GM21723 (cell line): ENCODE measurements around the gene CD47.

Source experiments
- ATAC-seq: cut with Tn5 transposase; IDR thresholded peaks from one replicate; pipeline ENCODE4 v1.9.1; 2021; ENCODE audit warnings: mild to moderate bottlenecking, moderate library complexity; ENCODE audit not compliant: unreplicated experiment

Gene CD47

DNA sequence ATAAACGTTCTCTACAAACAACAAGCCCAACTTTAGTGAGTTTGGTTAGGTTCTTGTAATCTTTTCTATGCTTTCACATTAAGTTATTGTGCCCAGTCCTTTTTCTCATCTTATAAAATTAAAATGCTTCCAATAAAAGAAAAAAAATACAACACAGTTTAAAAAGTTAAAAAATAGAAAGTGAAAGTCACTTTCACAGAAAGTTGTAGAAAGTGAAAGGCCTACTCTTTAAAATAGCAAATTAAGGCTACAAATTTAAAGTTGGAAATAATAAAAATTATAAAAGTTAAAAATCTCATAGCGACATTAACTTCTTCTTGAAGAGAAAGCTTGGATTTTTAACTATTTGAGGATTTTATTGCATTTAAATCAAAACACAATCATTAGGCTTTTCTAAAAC lies 35.9 kb downstream of the CD47 start:
- no peak for ATAC-seq

- ATAC-seq = no peak
Measured at GRCh38 chr3:108053483-108053882, 37.3 kb downstream of the CD47 start.

DNA sequence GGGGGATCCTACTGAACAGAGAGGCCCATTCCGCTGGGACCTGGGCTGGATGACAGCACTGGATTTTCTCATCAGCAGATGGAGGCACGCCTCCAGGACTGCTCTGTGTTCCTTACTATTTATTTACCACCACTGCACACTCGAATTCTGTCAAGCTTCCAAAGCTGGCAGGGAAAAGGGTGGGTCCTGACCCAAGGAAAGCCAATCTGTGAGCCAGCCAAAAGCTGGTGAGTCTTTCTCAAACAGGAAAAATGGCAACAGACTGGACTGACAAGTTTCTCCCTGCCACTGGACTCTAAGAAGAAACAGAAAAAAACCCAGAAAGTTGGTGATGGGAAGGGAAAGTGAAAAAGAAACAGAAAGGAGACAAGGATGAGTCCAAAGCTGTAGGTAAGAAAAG lies 37.8 kb downstream of the CD47 start:
- ATAC-seq = no peak

GRCh38 chr3:108051005-108051404 lies 39.8 kb downstream of the CD47 start:
- ATAC-seq = no peak

DNA sequence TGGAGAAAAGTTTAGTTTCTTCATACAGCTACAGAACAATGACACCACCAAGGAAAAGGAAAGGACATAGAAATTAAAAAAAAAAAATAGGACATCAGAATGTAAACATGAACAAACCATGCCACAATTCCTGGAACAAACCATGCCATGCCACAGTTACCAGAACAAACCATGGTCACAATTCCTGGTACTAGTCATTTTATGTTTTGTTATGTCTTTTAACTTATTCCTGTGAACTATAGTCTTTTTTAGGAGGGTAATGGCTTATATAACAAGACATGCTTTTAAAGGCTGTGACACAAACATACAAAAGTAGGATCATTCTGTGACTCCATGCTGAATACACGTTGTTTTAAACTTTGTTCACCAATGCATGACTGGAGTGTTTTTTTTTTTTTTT lies 42.8 kb downstream of the CD47 start:
- ATAC-seq = no peak

DNA sequence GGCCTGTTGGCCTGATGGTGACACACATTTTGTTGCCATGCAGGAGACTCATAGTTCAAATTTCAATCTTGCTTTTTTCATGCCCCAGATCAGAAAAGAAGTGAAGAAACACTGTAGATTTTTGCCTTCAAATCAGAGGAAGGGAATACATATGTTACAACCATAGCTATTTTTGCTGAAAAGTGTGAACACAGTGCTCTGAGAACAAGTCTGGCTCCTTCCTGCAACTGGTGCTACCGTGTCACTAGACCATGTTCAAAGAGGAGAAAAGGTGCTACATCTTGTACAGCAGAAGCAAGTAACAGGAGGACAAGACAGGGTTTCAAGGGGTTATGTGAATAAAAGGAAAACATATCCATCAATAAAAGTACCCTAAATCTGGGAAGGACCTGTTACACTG lies 44.6 kb downstream of the CD47 start:
- no peak for ATAC-seq

- ATAC-seq = no peak
Measured at GRCh38 chr3:108044699-108045098, 46.1 kb downstream of the CD47 start.

GRCh38 chr3:108042300-108042699 lies 48.5 kb downstream of the CD47 start:
- ATAC-seq = no peak

DNA sequence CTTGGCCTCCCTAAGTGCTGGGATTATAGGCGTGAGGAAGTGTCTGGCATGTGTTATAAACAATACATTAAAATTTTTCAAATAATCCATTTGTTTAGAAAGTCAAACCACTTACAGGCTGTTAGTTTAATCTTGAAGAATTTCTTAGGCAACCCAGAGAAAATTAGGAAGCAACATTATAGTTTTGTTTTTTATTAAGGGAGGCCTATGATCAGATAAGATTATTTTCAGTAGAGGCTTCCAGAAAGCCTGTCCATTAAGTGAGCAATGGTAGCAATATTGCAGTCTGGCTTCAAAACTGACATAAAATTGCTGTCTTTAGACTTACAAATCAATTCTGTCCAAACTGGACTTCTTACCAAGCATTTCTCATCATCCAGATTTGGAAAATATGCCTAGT lies 49.6 kb downstream of the CD47 start:
- no peak for ATAC-seq

GRCh38 chr3:108037770-108038169 lies 53.1 kb downstream of the CD47 start:
- no peak for ATAC-seq

DNA sequence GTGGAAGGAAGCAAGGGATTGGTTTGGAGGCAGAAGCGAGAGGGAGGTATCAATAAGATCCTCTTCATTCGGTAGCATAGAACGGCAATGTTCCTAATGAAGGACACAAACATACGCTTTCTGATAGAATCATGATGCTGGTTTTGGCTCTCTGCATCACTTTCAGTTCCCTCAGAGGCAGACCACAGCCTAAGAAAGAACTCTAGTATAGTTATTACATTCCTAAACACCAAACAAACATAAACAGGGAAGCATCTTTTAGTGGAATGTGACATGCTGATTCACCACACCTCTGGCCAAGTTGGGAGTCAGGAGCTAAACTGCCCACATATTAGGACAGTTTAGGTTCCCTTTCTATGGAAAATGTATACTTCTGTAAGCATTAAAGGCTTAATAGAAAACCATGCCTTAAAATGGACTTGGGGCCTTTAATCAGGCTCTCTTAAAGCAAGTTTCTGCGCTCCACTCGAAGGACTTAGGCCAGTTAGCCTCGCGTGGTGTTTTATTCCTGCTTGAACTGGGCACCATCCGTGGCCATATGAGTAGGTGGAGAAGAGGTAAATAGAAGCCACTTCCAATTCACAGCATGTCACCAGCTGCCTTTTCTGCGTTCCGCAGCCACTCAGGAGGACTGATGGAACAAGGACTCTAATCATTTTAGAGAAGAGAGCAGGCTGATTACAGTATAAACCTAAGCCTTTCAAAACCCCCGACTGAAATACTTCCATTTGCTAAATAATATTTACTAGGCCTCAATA lies 53.7 kb downstream of the CD47 start:
- ATAC-seq = no peak

GRCh38 chr3:108036401-108036800 lies 54.4 kb downstream of the CD47 start:
- ATAC-seq = no peak

DNA sequence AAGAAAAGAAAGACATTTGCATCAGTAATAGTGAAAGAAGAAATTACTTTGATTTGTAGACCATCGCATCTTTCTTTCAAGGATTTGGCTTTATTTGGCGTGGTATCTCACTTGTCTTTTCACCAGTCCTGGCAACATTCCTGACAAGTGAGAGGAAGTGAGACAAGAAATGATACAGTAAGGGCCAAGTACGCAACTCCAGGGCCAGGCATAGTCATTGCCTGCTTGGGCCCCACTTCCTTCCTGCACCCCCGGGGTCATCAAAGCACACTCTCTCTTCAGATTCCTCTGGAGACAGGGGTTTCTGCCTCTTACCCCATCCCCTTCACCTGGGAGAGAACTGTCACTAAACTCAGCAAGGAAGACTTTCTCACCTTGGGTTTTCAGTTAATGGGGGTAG lies 55.1 kb downstream of the CD47 start:
- no peak for ATAC-seq

DNA sequence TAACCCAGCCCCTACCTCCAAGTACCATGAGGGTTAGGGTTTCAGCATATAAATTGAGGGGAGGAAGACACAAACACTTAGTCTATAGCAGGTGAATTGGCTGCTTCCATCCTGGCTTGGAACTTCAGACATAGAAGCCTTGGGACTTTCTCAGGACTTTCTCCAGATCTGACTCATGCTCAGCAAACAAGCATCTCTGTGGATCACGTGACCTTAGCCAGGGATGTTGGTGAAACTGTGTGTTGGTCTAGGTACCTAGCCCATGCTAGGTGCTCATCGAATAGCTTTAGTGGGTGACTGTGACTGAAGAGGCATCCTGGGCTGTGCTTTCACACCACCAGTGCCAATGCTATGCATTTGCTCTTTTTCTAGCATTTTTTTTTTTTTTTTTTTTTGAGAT lies 58.9 kb downstream of the CD47 start:
- ATAC-seq = no peak

DNA sequence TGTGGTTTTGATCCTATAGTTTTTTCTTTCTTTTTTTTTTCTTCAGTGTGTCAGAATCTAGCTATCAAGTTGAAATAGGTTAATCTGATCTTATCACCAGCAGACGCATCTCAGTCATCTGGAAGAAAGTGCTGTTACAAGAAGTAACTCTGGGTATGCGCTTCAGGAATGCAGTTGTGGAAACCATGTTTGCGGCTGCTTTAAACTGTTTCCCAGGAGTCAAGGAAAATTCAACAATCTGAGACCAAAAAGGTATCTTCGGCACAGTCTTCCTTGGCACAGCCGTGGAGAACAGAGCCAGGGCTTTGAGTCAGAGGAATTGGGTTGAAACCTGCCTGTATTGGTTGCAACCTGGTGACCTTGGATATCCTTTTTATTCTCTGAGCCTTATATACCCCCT lies 59.9 kb downstream of the CD47 start:
- no peak for ATAC-seq

DNA sequence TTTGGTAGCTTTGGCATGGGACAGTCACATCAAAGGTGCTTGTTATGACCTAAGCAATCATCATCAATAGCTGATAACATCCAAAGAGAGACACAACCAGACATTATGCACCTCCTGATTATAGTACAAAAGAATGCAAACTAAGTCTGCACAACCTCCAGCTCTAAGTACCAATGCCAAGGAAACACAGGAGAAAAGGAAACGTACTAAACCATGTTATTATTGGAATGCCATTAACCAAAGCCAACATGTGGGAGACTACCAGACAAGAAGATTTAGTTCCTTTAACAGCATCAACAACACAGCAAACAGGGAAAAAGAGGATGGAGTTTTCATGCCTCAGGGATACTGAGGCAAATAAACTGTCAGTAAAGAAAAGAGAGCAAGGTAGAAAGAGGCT lies 61.4 kb downstream of the CD47 start:
- ATAC-seq = no peak

DNA sequence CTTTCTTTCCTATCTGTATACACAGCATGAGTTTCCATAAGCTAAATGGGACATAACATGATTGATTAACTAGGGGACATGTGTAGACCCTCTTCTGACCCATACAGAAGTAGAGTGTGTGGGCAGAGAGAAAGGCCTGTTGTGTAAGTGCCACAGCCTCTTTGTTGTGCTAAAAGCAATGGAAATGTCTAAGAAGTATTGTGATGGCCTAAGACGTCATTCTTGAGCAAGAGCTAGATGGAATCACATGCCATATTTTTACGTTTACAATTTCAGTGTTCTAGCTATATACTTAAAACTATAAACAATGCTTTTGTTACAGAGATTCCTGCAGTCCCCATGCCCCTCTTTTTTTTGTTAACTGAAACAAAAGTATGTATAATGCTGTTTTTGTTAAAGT lies 61.9 kb downstream of the CD47 start:
- no peak for ATAC-seq

DNA sequence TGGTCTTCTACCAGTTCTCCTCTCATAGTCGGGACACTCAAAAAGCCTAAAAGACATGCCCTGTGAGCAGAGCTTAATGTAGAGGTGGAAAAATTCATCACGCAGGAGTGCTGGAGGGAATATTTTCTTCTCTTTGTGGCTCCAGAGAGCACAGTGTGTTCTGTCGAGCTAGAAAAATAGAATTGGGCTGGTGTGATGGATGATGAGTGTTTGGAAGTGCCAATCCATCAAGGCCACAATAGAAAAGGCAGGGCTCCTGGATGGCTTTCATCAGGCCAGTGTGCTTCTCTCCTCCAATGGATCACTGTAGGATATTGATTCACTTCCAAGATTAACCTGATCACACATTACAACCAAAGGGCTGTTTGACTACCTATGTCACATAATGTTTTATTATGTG lies 65.7 kb downstream of the CD47 start:
- no peak for ATAC-seq

DNA sequence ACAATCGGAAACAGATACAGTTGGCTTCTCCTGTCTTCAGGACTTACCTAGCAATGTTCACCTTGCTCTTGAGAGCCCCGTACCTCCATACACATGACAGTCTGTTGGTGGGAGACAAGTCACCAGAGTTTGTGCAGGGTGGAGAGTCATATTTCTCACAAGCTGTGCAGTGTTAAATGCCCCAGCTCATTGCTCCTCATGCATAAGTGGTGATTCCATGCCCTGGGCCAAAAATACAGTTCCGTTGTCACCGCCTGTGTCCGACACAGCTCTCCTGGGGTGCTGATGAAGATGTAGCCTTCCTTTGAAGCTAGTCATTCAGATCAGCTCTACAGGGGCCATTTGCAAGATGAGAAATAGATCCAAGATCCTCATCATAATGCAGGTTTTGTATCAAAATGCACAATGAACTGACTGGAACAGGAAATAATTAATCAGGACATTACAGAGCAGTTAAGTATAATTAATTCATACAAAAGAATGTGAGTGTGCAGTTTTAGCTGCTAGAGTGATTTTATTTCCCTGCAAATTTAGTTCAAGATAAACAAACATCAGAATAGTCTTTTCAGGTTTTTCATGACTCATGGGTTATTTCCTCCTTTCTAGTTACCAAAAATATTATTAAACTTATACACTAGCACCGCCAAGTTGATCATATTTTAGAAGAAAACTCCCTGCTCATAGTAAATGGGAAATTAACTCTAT lies 66.5 kb downstream of the CD47 start:
- ATAC-seq = no peak

DNA sequence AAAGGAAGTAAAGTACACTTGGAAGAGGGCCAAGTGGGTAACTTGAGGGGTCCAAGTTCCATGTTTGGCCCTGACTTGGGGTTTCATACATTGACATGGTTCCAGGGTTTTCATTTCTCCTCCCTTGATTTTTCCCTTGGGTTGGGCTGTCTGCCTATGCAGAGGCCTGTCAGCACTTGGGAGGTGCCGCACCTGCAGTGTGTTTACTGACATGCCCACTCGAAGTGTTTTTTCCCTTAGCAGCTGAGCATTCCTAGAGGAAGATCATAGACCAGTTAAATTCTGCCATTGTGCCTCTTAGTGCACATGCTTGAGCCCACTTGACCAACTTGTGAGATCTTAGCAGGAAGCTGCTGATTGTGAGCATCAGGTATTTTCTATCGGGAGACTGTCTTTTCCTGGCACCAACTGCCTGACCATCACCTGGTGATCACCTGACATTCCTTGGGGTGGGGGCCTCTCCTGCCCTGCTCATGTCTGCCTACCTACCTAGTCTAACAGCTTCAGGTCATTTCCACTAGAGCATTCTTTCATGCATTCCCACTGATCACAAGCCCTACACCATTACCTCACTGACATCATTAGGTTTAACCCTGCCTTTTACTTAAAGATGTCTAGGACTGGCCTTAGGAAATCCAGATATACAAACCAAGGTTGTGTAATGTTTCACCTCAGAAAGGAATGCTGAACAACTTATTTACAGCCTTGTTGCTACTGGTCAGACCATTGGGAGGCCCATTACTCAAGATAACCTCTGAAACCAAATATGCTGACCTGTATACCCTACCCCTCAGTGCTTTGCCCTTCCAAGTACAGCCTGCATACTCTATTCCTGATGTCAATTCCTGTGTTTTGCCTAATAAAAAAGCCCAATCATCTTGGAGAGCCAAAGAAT lies 68.3 kb downstream of the CD47 start:
- no peak for ATAC-seq

GRCh38 chr3:108021533-108021932 lies 69.3 kb downstream of the CD47 start:
- no peak for ATAC-seq

GRCh38 chr3:108021131-108021530 lies 69.7 kb downstream of the CD47 start:
- ATAC-seq = no peak
